Measurements from ENCODE around the gene NOS1.
"Not testable (repeated sequence)": the region's sequence is repeated elsewhere in the genome, so short reads cannot be mapped to it uniquely, and the experiment has no call there.

DNA sequence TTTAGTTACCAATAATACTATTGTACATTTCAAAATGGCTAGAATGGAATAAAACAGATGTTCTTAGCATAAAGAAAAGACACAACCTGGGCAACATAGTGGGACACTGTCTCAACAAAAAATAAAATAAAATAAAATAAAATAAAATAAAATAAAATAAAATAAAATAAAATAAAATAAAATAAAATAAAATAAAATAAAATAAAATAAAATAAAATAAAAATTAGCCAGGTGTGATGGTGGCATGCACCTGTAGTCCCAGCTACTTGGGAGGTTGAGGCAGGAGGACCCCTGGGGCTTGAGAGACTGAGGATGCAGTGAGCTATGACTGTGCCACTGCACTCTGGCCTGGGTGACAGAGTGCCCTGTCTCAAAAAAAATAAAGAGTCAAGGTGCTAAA is 37.1 kb upstream of the NOS1 start:
- TF ChIP-seq, protein P1, sequence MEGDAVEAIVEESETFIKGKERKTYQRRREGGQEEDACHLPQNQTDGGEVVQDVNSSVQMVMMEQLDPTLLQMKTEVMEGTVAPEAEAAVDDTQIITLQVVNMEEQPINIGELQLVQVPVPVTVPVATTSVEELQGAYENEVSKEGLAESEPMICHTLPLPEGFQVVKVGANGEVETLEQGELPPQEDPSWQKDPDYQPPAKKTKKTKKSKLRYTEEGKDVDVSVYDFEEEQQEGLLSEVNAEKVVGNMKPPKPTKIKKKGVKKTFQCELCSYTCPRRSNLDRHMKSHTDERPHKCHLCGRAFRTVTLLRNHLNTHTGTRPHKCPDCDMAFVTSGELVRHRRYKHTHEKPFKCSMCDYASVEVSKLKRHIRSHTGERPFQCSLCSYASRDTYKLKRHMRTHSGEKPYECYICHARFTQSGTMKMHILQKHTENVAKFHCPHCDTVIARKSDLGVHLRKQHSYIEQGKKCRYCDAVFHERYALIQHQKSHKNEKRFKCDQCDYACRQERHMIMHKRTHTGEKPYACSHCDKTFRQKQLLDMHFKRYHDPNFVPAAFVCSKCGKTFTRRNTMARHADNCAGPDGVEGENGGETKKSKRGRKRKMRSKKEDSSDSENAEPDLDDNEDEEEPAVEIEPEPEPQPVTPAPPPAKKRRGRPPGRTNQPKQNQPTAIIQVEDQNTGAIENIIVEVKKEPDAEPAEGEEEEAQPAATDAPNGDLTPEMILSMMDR (conservative IDR thresholded peaks at IDR 0.05; ENCODE audit: low read depth, low read length), result not testable (repeated sequence)
- not testable (repeated sequence) for TF ChIP-seq EZH2 (IDR thresholded peaks at IDR 0.05; ENCODE audit: borderline replicate concordance, low read depth, low read length, poor library complexity, severe bottlenecking)

Measured in A673 (cell line).